ENCODE results near the gene BCAS3.

GRCh38 chr17:61330174-61331150 lies 652.8 kb downstream of the BCAS3 start:
- no peak for TF ChIP-seq CTCF (IDR thresholded peaks at IDR 0.05)
- TF ChIP-seq POLR2A (IDR thresholded peaks at IDR 0.05), result no peak
